A549 (cell line): ENCODE results near the gene SORBS1.

ENCODE experiments used
- CHD2 ChIP-seq: fragments of 150-350 bp; IDR thresholded peaks from 2 replicates; pipeline ENCODE4 v1.6.1; 2014; ENCODE audit warnings: low read length; ENCODE audit not compliant: partially characterized antibody
- CTCF ChIP-seq: fragments of >200 bp; sonication (Bioruptor Twin); formaldehyde crosslinking; IDR thresholded peaks from 3 replicates; pipeline ENCODE4 v1.5.1; 2016
- HOXA7 ChIP-seq: fragments of 250-450 bp; sonication (Bioruptor Pico); IDR thresholded peaks from 2 replicates; pipeline ENCODE4 v1.5.0; 2020; ENCODE audit warnings: mild to moderate bottlenecking, moderate library complexity
- RFX5 ChIP-seq: fragments of 450-650 bp; IDR thresholded peaks from 2 replicates; pipeline ENCODE4 v1.7.1; 2014; ENCODE audit warnings: antibody characterized with exemption, mild to moderate bottlenecking, moderate library complexity
- TP53 ChIP-seq: fragments of 250-450 bp; sonication (Bioruptor Pico); IDR thresholded peaks from 2 replicates; pipeline ENCODE4 v1.5.0; 2021; ENCODE audit warnings: mild to moderate bottlenecking, moderate library complexity
- ZSCAN20 ChIP-seq: fragments of 250-450 bp; sonication (Bioruptor Pico); IDR thresholded peaks from 2 replicates; pipeline ENCODE4 v1.8.0; 2022; ENCODE audit warnings: mild to moderate bottlenecking, moderate library complexity

GRCh38 chr10:95567903-95568630 lies 6.9 kb upstream of the SORBS1 start:
- TF ChIP-seq CTCF = no peak
- no peak for TF ChIP-seq CHD2
- no peak for TF ChIP-seq TP53
- no peak for TF ChIP-seq HOXA7 (CRISPR knock-in tag)
- no peak for TF ChIP-seq RFX5
- no peak for TF ChIP-seq ZSCAN20
